Vagina (tissue), 2 donors: ENCODE measurements around the gene CXCL6.

ENCODE experiments used
- CTCF ChIP-seq, 3 experiments: fragments of 450-650 bp in 2 of 3; fragments of 200-600 bp in 1 of 3; sonication (generic) in 1 of 3; IDR thresholded peaks; one replicate each; pipeline ENCODE4 v1.5.1; 2017 to 2019; ENCODE audit warnings: antibody characterized with exemption in 3 of 3, mild to moderate bottlenecking in 2 of 3, moderate library complexity in 2 of 3
- POLR2A ChIP-seq, 2 donors: fragments of 450-650 bp; IDR thresholded peaks; one replicate each; pipeline ENCODE4 v1.6.1; 2017; ENCODE audit warnings: antibody characterized with exemption in 2 of 2, mild to moderate bottlenecking in 2 of 2, moderate library complexity in 2 of 2
- POLR2AphosphoS5 ChIP-seq, 2 donors: sonication (generic); formaldehyde crosslinking; IDR thresholded peaks; one replicate each; pipeline ENCODE4 v1.9.0; 2017; ENCODE audit warnings: antibody characterized with exemption in 2 of 2, mild to moderate bottlenecking in 2 of 2, low read depth in 1 of 2; ENCODE audit not compliant: insufficient read depth in 1 of 2

DNA sequence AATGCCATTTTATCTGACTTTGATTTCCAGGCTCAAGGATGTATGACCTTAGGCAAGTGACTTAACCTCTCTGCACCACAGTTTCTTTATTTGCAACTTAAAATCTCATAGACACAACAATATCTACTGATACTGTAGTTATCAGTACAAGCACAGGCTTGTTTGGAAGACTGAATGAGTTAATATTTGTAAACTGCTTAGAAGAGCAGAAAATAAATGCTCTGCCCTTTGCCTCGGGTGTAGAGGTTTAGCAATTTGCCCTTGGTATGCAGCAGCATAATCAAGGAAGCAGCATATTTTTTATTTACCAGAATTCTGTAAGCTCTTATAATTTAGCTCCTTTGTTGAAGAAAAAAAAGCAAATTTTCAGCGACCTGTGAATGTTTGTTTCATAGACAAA is 29.8 kb downstream of the CXCL6 start:
- TF ChIP-seq CTCF (IDR thresholded peaks at IDR 0.05) (no peak), POLR2A (IDR thresholded peaks at IDR 0.05) (no peak), POLR2AphosphoS5 (IDR thresholded peaks at IDR 0.05; ENCODE audit: insufficient read depth in 1 of 2, low read depth in 1 of 2) (no peak)
